B cell (primary cell): ENCODE data around the gene KRTAP27-1.

Source experiments
- CTCF ChIP-seq: fragments of 200-600 bp; IDR thresholded peaks from one replicate; pipeline ENCODE4 v1.8.0; 2022; ENCODE audit warnings: antibody characterized with exemption, mild to moderate bottlenecking
- EZH2 ChIP-seq: IDR thresholded peaks from 2 replicates; pipeline ENCODE4 v1.6.1; 2012; ENCODE audit warnings: borderline replicate concordance, low read depth, mild to moderate bottlenecking, moderate library complexity, low read length; ENCODE audit not compliant: insufficient read depth, poor library complexity, severe bottlenecking

GRCh38 chr21:30289215-30289614, 48.3 kb downstream of the KRTAP27-1 start, which contains the start of gene KRTAP25-1:
- TF ChIP-seq CTCF = no peak
- TF ChIP-seq EZH2 = no peak
